Kidney tubule cell (primary cell): ENCODE measurements around the gene ZNF385B.
"Not testable (repeated sequence)": the region's sequence is repeated elsewhere in the genome, so short reads cannot be mapped to it uniquely, and the experiment has no call there.

ENCODE experiments used
- DNase-seq: peaks from one replicate; pipeline ENCODE4 v3.0.0-alpha.2; 2018; ENCODE audit warnings: low spot score

ZNF385B gene

GRCh38 chr2:179487010-179487731, 374.2 kb downstream of the ZNF385B start:
- DNase-seq: peak; percentile 10

GRCh38 chr2:179483131-179483530, 378.3 kb downstream of the ZNF385B start:
- DNase-seq: no peak

GRCh38 chr2:179479947-179480346, 381.5 kb downstream of the ZNF385B start:
- no peak for DNase-seq

- DNase-seq: no peak
These were observed 382.6 kb downstream of the ZNF385B start for GRCh38 chr2:179478771-179479170.

GRCh38 chr2:179470992-179471391, 390.4 kb downstream of the ZNF385B start:
- DNase-seq: no peak

GRCh38 chr2:179470089-179470488, 391.3 kb downstream of the ZNF385B start:
- no peak for DNase-seq

GRCh38 chr2:179467960-179468359, 393.5 kb downstream of the ZNF385B start:
- no peak for DNase-seq

- peak; percentile 62 for DNase-seq
These were observed 394.3 kb downstream of the ZNF385B start for GRCh38 chr2:179467111-179467510.

GRCh38 chr2:179461420-179461819, 400.0 kb downstream of the ZNF385B start:
- peak; percentile 22 for DNase-seq

- peak; percentile 96 for DNase-seq
These were observed 401.1 kb downstream of the ZNF385B start for GRCh38 chr2:179460181-179460929.

- DNase-seq: not testable (repeated sequence)
These were observed 403.3 kb downstream of the ZNF385B start for GRCh38 chr2:179458113-179458512.

GRCh38 chr2:179455824-179456223, 405.6 kb downstream of the ZNF385B start:
- DNase-seq: no peak

- DNase-seq: no peak
These were observed 406.3 kb downstream of the ZNF385B start for GRCh38 chr2:179455172-179455524.

GRCh38 chr2:179454443-179455171, 406.8 kb downstream of the ZNF385B start:
- peak; percentile 87 for DNase-seq

GRCh38 chr2:179449010-179449409, 412.4 kb downstream of the ZNF385B start:
- DNase-seq: no peak

GRCh38 chr2:179447839-179448447, 413.5 kb downstream of the ZNF385B start:
- DNase-seq: no peak

GRCh38 chr2:179447421-179447820, 414.0 kb downstream of the ZNF385B start:
- no peak for DNase-seq

- peak; percentile 59 for DNase-seq
These were observed 414.8 kb downstream of the ZNF385B start for GRCh38 chr2:179446476-179447141.

GRCh38 chr2:179444056-179444455, 417.4 kb downstream of the ZNF385B start:
- no peak for DNase-seq

GRCh38 chr2:179443180-179443579, 418.2 kb downstream of the ZNF385B start:
- DNase-seq: no peak

GRCh38 chr2:179442206-179442605, 419.2 kb downstream of the ZNF385B start:
- DNase-seq: no peak

GRCh38 chr2:179441551-179441950, 419.9 kb downstream of the ZNF385B start:
- DNase-seq: no peak
